ENCODE measurements around the gene HBS1L.

Gene HBS1L

DNA sequence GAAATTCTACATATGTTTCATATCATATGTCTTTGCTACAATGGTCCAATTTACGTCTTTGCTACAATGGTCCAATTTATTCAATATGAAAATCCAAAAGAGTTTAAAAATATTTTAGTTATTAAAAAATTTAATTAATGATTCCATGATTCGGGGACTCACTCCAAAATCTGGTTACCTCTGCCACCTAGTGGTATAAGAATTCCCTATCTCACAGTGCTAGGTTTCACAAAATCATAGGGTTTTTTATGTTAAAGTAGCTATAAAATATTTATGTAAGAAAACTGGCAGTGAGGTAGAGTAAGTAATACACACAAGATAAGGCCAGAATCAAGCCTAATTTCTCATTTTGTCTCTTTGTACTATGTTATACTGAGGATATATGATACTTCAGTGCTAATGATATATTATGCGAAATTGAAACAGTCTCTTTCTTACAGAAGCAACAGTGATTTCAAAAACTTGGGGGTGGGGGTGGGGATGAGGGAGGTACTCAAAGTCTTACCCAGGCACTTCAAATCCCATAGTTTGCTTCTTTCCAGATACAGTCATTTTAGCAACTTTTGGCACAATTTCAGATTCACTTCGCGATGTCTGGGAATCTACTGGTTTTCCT lies 52.3 kb downstream of the HBS1L start:
- intact Hi-C loops (cut with DNase I; ENCODE audit: low total_unique reads): no loop called here
- DNase-seq: no peak
- Histone ChIP-seq H3K4me1 (no peaks in the 10 kb centered on the region), H3K9me3 (no peaks in the 10 kb centered on the region), H3K27me3 (no peaks in the 10 kb centered on the region), H3K27ac (no peak overlapping the region), H3K36me3 (peaks cover 3 to 6% (median 4%) of the 10 kb centered on the region in 3 donors), H3K4me3 (no peak overlapping the region)
- TF ChIP-seq, protein P1, sequence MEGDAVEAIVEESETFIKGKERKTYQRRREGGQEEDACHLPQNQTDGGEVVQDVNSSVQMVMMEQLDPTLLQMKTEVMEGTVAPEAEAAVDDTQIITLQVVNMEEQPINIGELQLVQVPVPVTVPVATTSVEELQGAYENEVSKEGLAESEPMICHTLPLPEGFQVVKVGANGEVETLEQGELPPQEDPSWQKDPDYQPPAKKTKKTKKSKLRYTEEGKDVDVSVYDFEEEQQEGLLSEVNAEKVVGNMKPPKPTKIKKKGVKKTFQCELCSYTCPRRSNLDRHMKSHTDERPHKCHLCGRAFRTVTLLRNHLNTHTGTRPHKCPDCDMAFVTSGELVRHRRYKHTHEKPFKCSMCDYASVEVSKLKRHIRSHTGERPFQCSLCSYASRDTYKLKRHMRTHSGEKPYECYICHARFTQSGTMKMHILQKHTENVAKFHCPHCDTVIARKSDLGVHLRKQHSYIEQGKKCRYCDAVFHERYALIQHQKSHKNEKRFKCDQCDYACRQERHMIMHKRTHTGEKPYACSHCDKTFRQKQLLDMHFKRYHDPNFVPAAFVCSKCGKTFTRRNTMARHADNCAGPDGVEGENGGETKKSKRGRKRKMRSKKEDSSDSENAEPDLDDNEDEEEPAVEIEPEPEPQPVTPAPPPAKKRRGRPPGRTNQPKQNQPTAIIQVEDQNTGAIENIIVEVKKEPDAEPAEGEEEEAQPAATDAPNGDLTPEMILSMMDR (IDR thresholded peaks at IDR 0.05): peak; percentile 11 to 22

DNA sequence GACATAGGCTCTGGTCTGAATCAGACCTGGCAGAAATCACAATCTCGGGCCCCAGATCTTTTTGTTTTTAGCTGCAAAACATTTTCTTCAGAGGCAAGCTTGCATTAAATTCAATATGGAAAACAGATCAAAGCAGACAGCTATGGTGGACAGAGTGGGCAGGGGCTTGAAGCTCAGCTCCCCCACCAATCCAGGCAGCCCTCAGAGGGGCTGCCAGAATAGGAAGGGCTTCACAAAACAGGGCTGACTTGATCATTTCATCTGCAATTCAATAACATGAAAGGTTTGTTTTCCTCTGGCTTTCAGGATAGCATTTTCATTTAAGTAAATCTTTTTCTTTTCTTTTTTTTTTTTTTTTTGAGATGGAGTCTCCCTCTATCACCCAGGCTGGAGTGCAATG lies 55.5 kb downstream of the HBS1L start:
- DNase-seq: no peak
- intact Hi-C loops (cut with DNase I; ENCODE audit: low total_unique reads): no loop called here
- TF ChIP-seq, protein P1 (IDR thresholded peaks at IDR 0.05): no peak
- H3K36me3 ChIP-seq: peaks cover 13 to 24% (median 20%) of the 10 kb centered on the region in 3 donors
- H3K27ac ChIP-seq: no peak overlapping the region
- H3K4me3 ChIP-seq: no peak overlapping the region
- no peaks in the 10 kb centered on the region for H3K4me1 ChIP-seq
- no peaks in the 10 kb centered on the region for H3K27me3 ChIP-seq
- no peaks in the 10 kb centered on the region for H3K9me3 ChIP-seq

DNA sequence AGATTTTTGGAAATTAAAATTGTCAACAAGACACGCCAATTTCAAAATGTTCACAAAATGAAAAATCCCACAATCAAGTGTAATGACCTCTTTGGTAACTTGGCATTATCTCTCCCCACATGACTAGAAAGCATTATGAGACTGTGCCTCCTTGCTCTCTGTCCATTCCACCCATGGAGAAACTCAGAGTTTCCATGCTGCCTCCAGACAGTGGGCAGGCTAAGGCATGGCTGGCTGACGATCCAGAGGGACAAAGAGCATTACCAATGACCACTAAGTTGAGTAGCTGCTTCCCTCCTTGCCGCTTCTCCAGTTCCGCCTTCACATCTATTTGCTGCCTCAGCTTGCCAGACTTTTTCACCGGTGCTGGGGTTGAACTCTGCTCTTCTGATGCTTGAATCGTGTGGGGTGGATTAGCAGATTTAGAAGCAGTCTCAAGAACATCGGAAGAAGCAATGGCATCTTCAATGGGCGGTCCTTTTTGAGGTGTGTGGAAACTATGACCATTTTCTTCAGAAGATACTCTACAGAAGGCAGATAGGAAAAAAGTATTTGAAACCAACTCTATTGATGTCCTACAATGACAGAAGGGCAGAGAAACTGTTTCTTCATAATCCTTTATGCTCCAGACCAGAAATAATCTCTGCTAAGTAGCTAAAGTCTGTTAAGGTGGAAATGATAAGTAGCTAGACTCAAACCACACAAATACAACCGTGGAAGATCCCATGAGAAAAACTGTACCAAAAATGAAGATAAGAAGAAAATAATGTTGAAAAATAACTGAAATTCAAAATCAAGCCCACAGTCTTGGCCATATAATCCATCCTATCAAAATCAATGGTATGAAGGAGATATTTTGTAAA lies 57.3 kb downstream of the HBS1L start:
- intact Hi-C loops (cut with DNase I; ENCODE audit: low total_unique reads): no loop called here

DNA sequence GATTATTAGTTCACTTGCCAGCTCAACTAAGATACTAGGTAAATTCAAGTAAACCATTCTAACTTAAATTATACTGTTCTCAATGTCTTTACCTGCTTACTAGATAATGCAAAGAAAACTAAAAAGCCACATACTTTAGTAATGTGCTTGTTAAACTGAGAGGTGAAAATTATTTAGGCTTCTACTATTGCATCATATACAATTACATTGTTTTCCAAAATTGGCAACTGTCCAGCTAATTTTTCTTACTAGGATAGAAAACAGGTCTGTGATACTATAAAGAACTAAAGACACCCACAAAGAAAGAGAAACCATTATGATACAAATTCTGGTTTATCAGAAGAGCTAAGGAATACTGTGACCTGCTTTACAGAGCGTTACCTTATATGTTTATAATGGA lies 59.1 kb downstream of the HBS1L start:
- H3K36me3 ChIP-seq: peaks cover 37 to 51% (median 43%) of the 10 kb centered on the region in 3 donors
- H3K27me3 ChIP-seq: no peaks in the 10 kb centered on the region
- intact Hi-C loops (cut with DNase I; ENCODE audit: low total_unique reads): no loop called here
- no peaks in the 10 kb centered on the region for H3K4me1 ChIP-seq
- no peak overlapping the region for H3K4me3 ChIP-seq
- no peak for DNase-seq
- TF ChIP-seq, protein P1 (IDR thresholded peaks at IDR 0.05): no peak
- H3K27ac ChIP-seq: no peak overlapping the region
- no peaks in the 10 kb centered on the region for H3K9me3 ChIP-seq

More for the DNA sequence above, 57.3 kb downstream of the HBS1L start:
- no peak for DNase-seq
- H3K4me3 ChIP-seq: no peak overlapping the region
- H3K4me1 ChIP-seq: no peaks in the 10 kb centered on the region
- H3K9me3 ChIP-seq: no peaks in the 10 kb centered on the region
- no peak overlapping the region for H3K27ac ChIP-seq
- H3K27me3 ChIP-seq: no peaks in the 10 kb centered on the region
- peaks cover 28 to 34% (median 34%) of the 10 kb centered on the region in 3 donors for H3K36me3 ChIP-seq
- TF ChIP-seq, protein P1 (IDR thresholded peaks at IDR 0.05): no peak

DNA sequence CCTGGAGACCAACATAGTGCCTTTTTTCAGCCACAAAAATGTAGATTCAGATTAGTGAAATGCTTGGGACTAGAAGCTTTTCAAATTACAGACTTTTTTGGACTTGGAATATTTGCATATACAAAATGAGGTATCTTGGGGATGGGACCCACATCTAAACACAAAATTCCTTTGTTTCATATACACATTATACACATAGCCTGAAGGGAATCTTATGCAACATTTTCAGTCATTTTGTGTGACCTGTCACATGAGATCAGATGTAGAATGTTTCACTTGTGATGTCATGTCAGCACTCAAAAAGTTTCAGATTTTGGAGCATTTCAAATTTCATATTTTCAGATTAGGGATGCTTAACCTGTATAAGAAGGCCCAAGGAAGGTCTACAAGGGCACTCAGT lies 60.2 kb downstream of the HBS1L start:
- Histone ChIP-seq H3K4me3 (no peak overlapping the region), H3K27me3 (no peaks in the 10 kb centered on the region), H3K27ac (no peak overlapping the region), H3K4me1 (no peaks in the 10 kb centered on the region), H3K9me3 (no peaks in the 10 kb centered on the region), H3K36me3 (peaks cover 43 to 55% (median 45%) of the 10 kb centered on the region in 3 donors)
- DNase-seq: no peak
- intact Hi-C loops (cut with DNase I; ENCODE audit: low total_unique reads): no loop called here
- TF ChIP-seq, protein P1 (IDR thresholded peaks at IDR 0.05): no peak
